ENCODE results near the gene NUMBL.
"Not testable (repeated sequence)": the region's sequence is repeated elsewhere in the genome, so short reads cannot be mapped to it uniquely, and the experiment has no call there.

NUMBL gene

DNA sequence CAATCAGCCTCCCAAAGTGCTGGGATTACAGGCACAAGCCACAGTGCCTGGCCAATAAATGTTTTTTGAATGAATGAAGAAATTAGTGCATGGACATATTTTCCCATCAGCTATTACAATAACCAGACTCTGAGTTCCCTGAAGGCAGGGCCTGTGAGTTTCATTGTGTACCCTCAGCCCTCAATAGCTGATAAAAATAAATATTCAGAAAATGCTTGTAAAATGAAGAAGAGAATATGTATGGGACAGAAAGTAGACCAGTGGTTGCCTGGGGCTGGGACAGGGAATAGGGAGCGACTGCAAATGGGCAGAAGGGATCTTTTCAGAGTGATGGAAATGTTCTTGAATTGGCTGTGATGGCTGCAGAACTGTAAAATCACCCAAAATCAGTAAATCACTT lies 28.8 kb downstream of the NUMBL start:
- no peak for DNase-seq

DNA sequence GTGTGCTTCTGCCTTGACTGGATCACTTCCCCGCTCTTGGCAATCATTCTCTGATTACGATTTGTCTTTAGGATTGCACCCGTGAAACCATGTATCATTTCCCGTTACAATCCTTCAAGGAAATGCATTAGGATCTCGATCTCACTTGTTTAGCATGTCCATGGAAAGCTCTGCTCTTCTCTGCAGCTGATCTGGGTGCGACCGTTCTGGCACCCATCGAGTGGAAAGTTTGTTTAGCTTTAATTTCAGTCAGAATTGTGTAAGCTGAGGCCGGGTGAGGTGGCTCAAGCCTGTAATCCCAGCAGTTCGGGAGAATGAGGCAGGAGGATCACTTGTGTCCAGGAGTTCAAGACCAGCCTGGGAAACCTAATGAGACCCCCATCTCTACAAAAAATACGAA lies 30.9 kb downstream of the NUMBL start:
- DNase-seq: no peak

DNA sequence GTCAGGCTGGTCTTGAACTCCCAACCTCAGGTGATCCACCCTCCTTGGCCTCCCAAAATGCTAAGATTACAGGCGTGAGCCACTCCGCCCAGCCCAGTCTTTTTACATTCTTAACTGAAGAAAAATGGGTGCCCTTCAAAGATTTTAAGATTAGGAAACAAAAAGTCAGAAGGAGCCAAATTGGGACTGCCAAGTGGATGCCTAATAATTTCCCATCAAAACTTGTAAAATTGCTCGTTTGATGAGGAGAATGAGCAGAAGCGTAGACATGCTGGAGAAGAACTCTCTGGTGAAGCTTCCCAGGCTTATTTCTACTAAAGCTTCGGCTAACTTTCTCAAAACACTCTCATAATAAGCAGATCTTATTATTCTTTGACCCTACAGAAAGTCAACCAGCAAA lies 31.3 kb downstream of the NUMBL start:
- no peak for DNase-seq

DNA sequence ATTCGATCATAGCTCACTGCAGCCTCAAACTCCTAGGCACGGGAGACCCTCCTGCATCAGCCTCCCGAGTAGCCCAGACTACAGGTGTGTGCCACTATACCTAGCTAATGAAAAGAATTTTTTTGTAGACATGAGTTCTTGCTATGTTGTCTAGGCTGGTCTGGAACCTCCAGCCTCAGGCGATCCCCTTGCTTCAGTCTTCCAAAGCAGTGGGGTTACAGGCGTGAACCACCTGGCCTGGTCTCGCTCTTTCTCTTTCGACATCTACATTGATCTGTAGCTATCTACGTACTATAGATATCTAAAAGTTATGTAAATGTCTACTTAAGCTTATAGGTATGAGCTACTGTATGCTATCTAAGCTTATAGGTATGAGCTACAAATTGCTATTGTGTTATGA lies 32.4 kb downstream of the NUMBL start:
- DNase-seq: no peak

DNA sequence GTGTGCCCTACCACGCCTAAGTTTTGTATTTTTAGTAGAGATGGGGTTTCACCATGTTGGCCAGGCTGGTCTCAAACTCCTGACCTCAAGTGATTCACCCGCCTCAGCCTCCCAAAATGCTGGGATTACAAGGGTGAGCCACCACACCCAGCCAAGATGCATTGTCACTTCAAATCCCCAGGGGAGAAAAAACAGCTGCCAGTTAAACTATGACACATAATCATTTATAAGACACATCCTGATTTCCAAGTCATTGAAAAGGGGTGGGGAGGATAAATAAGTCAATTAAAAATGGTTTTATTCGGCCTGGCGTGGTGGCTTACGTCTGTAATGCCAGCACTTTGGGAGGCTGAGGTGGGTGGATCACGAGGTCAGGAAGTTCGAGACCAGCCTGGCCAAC lies 34.8 kb downstream of the NUMBL start:
- DNase-seq: not testable (repeated sequence)

DNA sequence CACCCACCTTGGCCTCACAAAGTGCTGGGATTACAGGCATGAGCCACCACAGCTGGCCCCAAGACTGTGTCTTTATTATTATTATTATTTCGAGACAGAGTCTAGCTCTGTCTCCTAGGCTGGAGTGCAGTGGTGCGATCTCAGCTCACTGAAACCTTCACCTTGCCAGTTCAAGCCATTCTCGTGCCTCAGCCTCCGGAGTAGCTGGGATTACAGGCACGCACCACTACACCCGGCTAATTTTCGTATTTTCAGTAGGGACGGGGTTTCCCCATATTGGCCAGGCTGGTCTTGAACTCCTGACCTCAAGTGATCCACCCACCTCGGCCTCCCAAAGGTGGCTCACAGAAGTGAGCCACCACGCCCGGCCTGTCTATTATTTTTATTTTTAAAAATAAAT lies 38.1 kb downstream of the NUMBL start:
- not testable (repeated sequence) for DNase-seq

DNA sequence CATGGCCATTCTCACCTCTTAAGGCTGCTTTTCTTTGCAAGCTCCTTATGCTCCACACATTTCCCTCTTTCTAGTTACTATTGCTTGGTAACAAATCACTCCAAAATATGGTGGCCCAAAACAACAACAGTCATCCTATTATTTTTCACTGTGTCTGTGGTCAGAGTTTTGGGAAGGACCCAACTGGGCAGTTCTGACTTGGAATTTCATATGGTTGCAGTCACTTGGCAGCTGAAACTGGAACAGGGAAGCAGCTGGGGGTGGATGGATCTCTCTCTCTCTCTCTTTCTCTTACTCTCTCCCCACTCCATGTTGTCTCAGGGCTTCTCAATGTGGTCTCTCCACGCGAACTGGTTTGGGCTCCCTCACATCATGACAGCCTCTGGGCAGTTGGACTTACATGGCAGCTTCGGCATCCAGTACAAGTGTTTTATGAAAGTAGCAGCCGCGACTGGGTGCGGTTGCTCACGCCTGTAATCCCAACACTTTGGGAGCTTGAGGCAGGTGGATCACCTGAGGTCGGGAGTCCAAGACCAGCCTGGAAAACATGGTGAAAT lies 39.6 kb downstream of the NUMBL start:
- DNase-seq: no peak

DNA sequence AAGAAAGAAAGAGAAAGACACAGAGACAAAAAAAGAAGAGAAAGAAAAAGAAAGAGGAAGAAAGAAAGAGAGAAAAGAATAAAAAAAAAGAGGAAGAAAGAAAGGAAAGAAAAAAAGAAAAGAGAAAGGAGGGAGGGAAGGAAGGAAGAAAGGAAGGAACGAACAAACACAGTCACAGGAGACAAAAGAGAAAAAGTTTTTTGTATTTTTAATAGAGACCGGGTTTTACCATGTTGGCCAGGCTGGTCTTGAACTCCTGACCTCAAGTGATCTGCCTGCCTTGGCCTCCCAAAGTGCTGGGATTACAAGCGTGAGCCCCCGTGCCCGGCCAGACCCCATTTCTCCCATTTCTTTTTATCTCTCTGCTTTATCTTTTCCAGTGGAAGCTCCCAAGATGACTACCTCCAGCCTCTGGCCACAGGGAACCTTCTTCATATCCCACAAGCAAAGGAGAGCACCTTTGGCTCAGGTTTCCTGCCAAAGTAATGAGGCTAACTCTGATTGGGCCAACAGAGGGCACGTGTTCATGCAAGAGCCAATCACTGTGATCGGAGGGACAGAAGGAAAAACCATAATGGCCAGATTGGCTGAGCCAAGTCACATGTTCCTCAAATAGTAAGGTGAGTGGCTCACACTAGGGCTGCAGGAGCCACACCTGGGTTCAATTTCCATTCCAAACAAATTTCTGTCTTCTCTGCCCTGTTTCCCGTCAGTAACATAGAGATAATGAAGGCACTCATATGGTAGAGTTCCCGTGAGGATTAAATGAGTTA lies 40.4 kb downstream of the NUMBL start:
- not testable (repeated sequence) for DNase-seq

DNA sequence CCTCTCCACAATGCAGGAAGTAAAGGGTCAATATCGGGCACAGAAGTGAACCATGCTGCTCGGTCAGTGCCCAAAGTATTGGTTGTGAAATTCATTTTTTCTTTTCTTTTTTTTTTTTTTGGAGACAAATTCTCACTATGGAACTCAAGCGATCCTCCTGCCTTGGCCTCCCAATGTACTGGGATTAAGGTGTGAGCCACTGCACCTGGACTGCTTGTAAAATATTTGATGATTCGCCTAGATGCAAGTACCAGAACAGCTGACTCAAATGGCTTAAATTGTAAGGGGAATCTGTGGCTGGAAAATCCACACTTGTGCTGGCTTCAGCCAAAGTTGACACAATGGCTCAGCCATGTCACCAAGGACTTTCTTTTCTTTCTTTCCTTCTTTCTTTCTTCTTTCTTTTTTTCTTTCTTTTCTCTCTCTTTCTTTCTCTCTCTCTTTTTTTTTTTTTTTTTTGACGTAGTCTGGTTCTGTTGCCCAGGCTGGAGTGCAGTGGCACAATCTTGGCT lies 43.7 kb downstream of the NUMBL start:
- DNase-seq: no peak

DNA sequence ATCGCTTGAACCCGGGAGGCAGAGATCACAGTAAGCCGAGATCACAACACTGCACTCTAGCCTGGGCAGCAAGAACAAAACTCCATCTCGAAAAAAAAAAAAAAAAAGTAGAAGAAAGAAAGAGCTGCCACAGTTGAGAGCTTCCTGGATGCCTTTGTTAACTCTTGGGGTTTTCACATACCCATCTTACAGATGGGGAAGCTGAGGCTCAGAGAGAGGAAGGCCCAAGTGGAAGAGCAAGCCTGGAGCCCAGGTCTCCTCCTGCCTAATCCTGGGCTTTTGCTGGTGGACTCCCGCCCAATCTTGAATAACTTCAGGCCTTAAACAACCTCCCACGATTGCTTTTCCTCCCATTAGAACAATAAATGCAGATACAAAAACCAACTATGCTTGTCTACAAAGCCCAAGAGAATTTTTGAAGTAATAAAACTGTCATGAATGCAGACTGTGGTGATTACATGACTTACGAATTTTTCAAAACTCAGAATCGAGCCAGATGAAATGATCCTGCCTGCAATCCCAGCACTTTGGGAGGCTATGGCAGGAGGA lies 47.6 kb downstream of the NUMBL start:
- no peak for DNase-seq

DNA sequence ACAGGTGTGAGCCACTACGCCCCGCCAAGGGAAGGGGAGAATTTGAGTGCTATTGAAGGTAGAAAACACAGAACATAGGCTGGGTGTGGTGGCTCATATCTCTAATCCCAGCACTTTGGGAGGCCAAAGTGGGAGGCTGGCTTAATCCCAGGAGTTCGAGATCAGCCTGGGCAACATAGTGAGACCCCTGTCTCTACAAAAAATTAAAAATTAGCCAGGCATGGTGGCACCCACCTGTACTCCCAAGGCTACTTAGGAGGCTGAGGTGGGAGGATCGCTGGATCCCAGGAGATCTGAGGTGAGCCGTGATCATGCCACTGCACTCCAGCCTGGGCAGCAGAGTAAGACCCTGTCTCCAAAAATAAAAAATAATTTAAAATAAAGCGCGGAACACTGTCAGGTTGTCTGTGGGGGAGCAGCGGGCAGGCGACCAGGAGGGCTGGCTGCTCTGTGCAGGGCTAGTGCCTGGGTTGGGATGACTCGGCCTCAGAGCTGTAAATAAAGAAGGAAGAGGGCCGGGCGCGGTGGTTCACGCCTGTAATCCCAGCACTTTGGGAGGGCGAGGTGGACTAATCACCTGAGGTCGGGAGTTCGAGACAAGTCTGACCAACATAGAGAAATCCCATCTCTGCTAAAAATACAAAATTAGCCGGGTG lies 48.3 kb downstream of the NUMBL start:
- no peak for DNase-seq

DNA sequence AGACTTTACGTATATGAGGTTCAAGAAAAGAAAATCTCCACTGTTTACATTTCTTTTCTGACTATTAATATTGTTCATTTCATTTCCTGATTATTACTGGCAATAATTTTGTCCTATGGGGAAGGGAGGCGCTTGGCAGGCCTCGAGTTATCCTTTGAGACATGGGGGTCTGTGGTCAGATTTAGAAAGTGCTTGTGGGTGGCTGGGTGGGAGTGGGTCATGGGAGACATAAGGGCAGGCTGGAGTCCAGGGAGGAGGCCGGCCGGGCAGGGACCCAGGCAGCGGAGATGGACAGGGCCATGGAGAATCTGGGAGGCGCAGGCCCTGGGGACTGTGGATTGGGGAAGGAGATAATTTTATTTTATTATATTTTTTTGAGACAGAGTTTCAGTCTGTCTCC lies 49.2 kb downstream of the NUMBL start:
- DNase-seq: no peak

DNA sequence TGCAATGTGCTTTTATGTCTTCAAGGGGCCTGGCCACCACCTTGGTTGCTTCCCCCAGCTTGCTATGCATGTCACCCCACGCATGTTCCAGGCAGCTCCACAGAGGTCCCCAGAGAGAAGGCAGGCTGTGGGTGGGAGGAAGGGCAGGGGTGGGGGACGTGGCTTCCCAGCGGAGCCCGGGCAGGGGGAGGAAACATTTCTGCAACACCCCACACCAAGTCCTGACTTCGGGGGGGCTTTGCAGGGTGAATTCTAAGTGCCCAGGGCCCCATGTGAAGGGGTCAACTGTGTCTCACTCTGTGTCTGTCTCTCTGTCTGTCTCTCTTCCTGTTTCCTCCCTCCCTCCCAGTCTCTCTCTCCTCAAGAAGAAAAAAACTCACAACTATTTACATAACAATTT lies 49.7 kb downstream of the NUMBL start:
- no peak for DNase-seq

DNA sequence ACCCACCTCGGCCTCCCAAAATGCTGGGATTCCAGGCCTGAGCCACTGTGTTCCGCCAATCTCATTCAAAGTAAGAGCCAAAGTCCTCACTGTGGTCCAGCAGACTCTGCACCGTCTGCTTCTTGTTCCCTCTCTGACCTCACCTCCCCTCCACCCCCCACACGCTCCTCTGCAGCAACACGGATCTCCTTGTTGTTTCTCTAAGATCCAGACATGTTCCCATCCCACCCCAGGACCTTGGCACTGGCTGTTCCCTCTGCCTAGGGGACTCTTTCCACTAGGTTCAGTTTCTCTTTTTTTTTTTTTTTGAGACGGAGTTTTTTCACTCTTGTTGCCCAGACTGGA lies 50.8 kb downstream of the NUMBL start:
- no peak for DNase-seq

DNA sequence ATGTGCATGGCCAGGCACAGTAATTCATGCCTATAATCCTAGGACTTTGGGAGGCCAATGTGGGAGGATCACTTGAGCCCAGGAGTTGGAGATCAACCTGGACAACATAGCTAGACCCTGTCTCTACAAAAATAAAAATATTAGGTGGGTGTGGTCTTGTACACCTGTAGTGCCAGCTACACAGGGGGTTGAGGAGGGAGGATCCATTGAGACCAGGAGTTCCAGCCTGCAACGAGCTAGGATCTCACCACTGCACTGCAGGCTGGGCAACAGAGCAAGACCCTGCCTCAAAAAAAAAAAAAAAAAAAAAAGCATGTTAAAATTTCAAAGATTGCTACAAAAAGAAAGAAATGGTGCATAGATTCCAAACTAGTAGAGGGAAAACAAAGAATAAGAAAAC lies 52.1 kb downstream of the NUMBL start:
- no peak for DNase-seq

DNA sequence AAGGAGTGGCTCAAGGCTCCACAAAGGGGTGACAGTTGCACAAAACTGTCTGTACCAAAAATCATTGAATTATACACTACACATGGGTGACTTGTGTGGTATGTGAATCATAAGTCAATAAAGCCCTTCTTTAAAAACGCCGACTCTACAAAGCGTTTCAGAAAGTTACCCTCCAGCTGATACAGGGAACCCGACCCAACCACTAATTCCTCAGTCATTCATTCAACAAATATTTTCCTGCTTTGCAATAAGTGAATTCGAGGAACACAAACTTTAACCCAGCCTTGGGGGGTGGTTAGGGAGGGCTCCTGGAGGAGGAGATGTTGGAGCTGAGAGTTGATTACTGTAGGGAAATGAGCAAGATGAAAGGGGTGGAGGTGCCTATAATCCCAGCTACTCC lies 57.2 kb downstream of the NUMBL start:
- no peak for DNase-seq

DNA sequence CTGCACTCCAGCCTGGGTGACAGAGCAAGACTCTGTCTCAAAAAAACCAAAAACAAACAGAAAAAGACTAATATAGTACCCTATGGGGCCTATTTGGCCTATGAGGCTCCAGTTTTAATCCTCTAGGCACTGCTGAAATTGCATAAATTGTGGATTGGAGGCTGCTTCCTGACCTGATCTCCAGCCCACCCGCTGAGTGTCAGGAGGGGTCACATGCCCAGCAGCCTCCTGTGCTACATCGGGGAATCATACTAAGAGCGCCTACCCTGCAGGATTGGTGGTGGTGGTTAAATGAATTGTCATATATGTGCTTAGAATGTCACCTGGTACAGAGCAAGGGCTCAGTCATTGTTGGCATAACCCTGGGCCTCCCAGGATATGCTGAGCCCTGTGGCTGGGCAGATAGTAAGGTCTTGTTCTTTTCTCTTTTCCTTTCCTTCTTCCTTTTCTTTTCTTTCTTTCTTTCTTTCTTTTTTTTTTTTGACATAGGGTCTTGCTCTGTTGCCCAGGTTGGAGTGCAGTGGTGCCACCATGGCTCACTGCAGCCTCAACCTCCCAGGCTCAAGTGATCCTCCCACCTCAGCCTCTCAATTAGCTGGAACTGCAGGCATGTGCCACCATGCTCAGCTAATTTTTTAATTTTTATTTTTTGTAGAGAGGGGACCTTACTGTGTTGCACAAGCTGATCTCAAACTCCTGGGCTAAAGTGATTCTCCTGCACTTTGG lies 58.0 kb downstream of the NUMBL start:
- DNase-seq: no peak

DNA sequence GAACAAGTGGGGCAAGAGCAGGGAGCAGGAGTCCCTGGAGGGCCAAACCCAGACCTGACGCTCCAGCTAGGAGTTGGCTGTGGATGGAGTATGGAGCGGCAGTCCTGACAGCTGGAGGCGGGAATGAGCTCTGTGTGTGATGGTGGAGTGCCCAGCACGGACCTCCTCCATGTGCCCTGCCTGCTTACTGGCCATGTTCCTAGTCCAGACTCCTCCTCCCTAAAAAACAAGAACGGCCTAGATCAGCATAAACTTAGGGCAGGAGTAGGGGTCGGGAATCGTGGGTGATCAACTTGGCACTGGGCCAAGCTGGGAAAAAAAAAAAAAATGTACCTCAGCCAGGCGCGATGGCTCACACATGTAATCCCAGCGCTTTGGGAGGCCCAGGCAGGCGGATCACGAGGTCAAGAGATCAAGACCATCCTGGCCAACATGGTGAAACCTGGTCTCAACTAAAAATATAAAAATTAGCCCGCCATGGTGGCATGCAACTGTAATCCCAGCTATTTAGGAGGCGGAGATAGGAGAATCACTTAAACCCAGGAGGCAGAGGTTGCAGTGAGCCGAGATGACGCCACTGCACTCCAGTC lies 59.8 kb downstream of the NUMBL start:
- no peak for DNase-seq

DNA sequence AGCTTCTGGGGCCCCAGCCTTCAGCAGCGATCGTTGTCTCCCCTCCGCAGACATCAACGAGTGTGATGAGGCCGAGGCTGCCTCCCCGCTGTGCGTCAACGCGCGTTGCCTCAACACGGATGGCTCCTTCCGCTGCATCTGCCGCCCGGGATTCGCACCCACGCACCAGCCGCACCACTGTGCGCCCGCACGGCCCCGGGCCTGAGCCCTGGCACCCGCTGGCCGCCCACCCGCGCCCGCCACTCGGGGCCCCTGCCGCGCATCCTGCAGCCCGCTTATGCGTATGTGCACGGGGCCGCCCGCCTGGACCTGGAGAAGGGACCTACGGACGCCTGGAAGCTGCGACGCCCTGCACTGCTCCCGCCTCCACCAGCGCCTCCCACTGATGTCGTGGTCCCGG lies 61.1 kb downstream of the NUMBL start:
- DNase-seq: no peak

DNA sequence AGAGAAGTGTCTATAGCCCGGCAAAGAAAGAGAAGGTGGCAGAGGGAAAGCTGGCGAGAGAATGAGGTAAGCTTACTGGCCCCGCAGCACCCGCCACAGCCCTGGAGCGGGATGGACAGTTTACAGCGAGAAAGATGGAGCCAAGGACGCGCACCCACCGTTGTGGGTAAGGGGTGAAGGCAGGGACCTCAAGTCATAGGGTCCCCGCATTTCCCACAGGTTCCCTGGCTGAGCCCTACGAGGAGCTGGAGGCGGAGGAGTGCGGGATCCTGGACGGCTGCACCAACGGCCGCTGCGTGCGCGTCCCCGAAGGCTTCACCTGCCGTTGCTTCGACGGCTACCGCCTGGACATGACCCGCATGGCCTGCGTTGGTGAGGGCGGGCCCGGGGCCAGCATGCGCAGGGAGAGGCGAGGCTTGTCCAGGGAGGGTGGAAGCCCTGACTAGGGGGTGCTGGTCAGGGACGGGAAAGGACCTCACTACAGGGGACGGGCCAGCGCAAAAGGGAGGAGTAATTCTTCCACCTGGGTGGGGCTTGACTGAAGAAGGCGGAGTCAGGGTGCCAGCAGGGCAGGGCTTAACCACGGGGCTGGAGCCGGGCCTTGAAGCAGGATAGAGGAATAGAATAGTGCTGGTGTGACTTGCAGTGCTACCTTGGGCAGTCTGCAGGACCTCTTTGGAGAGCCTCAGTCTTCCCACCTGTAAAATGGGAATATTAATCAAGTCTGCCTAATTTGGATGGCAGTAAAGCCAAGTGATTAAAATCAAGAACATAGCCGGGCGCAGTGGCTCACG lies 62.8 kb downstream of the NUMBL start:
- no peak for DNase-seq

DNA sequence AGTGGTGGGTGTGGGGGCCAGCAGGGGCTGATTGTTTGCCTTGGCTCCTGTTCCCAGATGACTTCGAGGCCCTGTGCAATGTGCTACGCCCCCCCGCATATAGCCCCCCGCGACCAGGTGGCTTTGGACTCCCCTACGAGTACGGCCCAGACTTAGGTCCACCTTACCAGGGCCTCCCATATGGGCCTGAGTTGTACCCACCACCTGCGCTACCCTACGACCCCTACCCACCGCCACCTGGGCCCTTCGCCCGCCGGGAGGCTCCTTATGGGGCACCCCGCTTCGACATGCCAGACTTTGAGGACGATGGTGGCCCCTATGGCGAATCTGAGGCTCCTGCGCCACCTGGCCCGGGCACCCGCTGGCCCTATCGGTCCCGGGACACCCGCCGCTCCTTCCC lies 63.5 kb downstream of the NUMBL start:
- no peak for DNase-seq
